HL-60 (cell line): ENCODE measurements around the gene PRKAR2B.

Experiments used
- CTCF ChIP-seq: IDR thresholded peaks from one replicate; pipeline ENCODE4 v1.5.1; 2011; ENCODE audit warnings: low read length, control low read depth, inconsistent platforms; ENCODE audit not compliant: insufficient read depth
- GABPA ChIP-seq: IDR thresholded peaks from 2 replicates; pipeline ENCODE4 v1.6.1; 2012; ENCODE audit warnings: low read depth
- POLR2AphosphoS5 ChIP-seq: IDR thresholded peaks from 2 replicates; pipeline ENCODE4 v1.6.1; 2012; ENCODE audit warnings: low read depth

DNA sequence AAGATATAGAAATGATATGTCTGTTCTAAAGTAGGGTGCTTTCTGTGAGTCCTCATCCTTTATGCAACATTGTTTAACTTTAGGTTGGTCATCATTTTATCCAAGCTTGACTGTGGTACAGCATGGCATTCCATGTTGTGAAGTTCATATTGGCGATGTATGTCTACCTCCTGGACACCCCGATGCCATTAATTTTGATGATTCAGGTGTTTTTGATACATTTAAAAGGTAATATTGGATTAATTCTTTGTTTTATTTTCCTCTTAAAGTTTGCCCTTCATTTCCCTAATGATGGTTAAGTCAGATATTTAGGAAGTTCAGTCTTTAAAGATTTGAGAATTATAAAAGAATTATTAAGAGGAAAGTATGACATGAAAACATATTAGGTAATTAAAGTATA lies 145.6 kb downstream of the PRKAR2B start:
- TF ChIP-seq CTCF (no peak), POLR2AphosphoS5 (no peak), GABPA (no peak)
